OCI-LY1 (cell line): ENCODE data around the gene GPR176.

ENCODE experiments used
- H2AFZ ChIP-seq: fragments of 200-600 bp; sonication (generic), shearing (Covaris generic); 2 replicates; pipeline ENCODE4 v1.6.0; 2014; ENCODE audit warnings: antibody characterized with exemption, mild to moderate bottlenecking, low read length
- H3F3A ChIP-seq: fragments of 200-600 bp; sonication (generic), shearing (Covaris generic); 2 replicates; pipeline ENCODE4 v1.6.0; 2014; ENCODE audit warnings: mild to moderate bottlenecking, antibody characterized with exemption, low read length, moderate library complexity; ENCODE audit not compliant: insufficient read depth
- H3K27ac ChIP-seq: fragments of 200-600 bp; sonication (generic); 2 replicates; pipeline ENCODE4 v1.5.1; 2014; ENCODE audit warnings: low read length, mixed run types, mild to moderate bottlenecking, low read depth; ENCODE audit not compliant: poor library complexity, severe bottlenecking
- H3K27me3 ChIP-seq: fragments of 200-600 bp; sonication (generic); 2 replicates; pipeline ENCODE4 v1.6.0; 2014; ENCODE audit warnings: antibody characterized with exemption, mild to moderate bottlenecking, low read length, moderate library complexity; ENCODE audit not compliant: insufficient read depth
- H3K36me3 ChIP-seq: fragments of 200-600 bp; sonication (generic); 2 replicates; pipeline ENCODE4 v1.6.1; 2014; ENCODE audit warnings: mild to moderate bottlenecking, antibody characterized with exemption, low read length, moderate library complexity, mixed read lengths; ENCODE audit not compliant: insufficient read depth
- H3K4me1 ChIP-seq: fragments of 200-600 bp; sonication (generic); 2 replicates; pipeline ENCODE4 v1.5.1; 2014; ENCODE audit warnings: mild to moderate bottlenecking, low read length, moderate library complexity; ENCODE audit not compliant: insufficient read depth, severe bottlenecking
- H3K4me2 ChIP-seq: fragments of 200-600 bp; sonication (generic), shearing (Covaris generic); 2 replicates; pipeline ENCODE4 v1.6.1; 2014; ENCODE audit warnings: low read length
- H3K4me3 ChIP-seq: fragments of 200-600 bp; sonication (generic); 2 replicates; pipeline ENCODE4 v1.5.1; 2014; ENCODE audit warnings: low read length, low read depth, mild to moderate bottlenecking, mixed read lengths; ENCODE audit not compliant: poor library complexity, severe bottlenecking
- H3K79me2 ChIP-seq: fragments of 200-600 bp; shearing (Covaris generic); 2 replicates; pipeline ENCODE4 v1.6.1; 2016; ENCODE audit warnings: mixed run types, low read length, mixed read lengths; ENCODE audit not compliant: insufficient read depth
- H3K9ac ChIP-seq: fragments of 200-600 bp; sonication (generic), shearing (Covaris generic); 2 replicates; pipeline ENCODE4 v1.6.1; 2014; ENCODE audit warnings: mild to moderate bottlenecking, low read length, mixed read lengths
- H3K9me2 ChIP-seq: fragments of 200-600 bp; sonication (generic), shearing (Covaris generic); 2 replicates; pipeline ENCODE4 v1.6.1; 2014; ENCODE audit warnings: low read depth, mild to moderate bottlenecking, low read length, mixed read lengths
- H3K9me3 ChIP-seq: fragments of 200-600 bp; shearing (Covaris generic); 2 replicates; pipeline ENCODE4 v1.6.1; 2014; ENCODE audit warnings: low read length, mixed read lengths
- H4K20me1 ChIP-seq: fragments of 200-600 bp; sonication (generic), shearing (Covaris generic); 2 replicates; pipeline ENCODE4 v1.6.0; 2016; ENCODE audit warnings: mild to moderate bottlenecking, low read length; ENCODE audit not compliant: insufficient read depth
- EZH2 ChIP-seq: fragments of 200-600 bp; sonication (generic), shearing (Covaris generic); IDR thresholded peaks from 2 replicates; pipeline ENCODE4 v1.8.0; 2017; ENCODE audit warnings: borderline replicate concordance, mixed run types, mild to moderate bottlenecking, antibody characterized with exemption, low read length, moderate library complexity, mixed read lengths
- TF ChIP-seq, protein P1 (sequence below): fragments of 200-600 bp; sonication (generic), shearing (Covaris generic); IDR thresholded peaks from 2 replicates; pipeline ENCODE4 v1.5.1; 2017; ENCODE audit warnings: mild to moderate bottlenecking, antibody characterized with exemption, low read length, moderate library complexity, mixed read lengths

The GPR176 gene

DNA sequence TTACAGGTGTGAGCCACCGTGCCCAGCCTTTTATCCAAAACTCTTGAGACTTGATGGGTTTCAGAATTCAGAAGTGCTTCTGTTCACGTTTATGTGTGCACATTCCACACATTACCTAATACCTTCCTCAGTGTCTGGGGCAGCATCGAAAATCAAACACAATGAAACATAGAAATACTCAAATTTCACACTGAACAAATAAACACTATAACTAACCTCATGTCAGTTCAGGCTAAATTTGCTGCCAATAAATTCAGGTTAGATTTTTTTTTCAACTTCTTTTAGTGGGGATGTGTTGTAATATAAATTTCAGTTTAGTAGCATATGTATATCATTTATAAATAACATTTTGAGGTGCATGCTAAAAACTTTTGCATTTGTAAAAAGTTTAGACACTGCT lies 16.6 kb upstream of the GPR176 start:
- H3K9me2 ChIP-seq, result no peaks in the 10 kb centered on the region
- TF ChIP-seq, protein P1, sequence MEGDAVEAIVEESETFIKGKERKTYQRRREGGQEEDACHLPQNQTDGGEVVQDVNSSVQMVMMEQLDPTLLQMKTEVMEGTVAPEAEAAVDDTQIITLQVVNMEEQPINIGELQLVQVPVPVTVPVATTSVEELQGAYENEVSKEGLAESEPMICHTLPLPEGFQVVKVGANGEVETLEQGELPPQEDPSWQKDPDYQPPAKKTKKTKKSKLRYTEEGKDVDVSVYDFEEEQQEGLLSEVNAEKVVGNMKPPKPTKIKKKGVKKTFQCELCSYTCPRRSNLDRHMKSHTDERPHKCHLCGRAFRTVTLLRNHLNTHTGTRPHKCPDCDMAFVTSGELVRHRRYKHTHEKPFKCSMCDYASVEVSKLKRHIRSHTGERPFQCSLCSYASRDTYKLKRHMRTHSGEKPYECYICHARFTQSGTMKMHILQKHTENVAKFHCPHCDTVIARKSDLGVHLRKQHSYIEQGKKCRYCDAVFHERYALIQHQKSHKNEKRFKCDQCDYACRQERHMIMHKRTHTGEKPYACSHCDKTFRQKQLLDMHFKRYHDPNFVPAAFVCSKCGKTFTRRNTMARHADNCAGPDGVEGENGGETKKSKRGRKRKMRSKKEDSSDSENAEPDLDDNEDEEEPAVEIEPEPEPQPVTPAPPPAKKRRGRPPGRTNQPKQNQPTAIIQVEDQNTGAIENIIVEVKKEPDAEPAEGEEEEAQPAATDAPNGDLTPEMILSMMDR, result no peak
- no peak for TF ChIP-seq EZH2
- H3K4me3 ChIP-seq, result no peak overlapping the region
- peaks cover 6% of the 10 kb centered on the region; the same call in 1 of the 2 replicates for H3K79me2 ChIP-seq
- no peaks in the 10 kb centered on the region for H3F3A ChIP-seq
- peaks cover 23% of the 10 kb centered on the region; the same call in 1 of the 2 replicates for H3K36me3 ChIP-seq
- no peaks in the 10 kb centered on the region for H3K27me3 ChIP-seq
- no peaks in the 10 kb centered on the region for H4K20me1 ChIP-seq
- H3K9me3 ChIP-seq, result no peaks in the 10 kb centered on the region
- H2AFZ ChIP-seq, result no peak overlapping the region
- H3K27ac ChIP-seq, result no peak overlapping the region
- 0 out of 2 replicates have a peak overlapping the region, but pooled peaks have one; percentile 16 for H3K4me2 ChIP-seq
- H3K9ac ChIP-seq, result no peak overlapping the region
- peaks cover 50% of the 10 kb centered on the region for H3K4me1 ChIP-seq

DNA sequence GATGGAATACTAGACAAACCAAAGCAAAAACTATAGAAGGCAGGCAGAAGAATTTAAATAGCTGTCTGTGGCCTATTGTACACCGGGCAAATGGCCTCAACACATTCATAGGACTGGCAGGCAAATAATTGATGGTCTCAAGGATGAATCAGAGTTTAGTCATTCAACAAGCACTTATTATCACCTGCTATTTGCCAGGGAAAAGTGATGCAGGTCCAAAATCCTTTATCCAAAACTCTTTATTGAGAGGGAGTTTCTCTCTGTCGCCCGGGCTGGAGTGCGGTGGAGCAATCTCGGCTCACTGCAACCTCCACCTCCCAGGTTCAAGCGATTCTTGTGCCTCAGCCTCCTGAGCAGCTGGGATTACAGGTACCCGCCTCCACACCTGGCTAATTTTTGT lies 16.1 kb upstream of the GPR176 start:
- H3K4me1 ChIP-seq, result peaks cover 50% of the 10 kb centered on the region
- peaks cover 20% of the 10 kb centered on the region; the same call in 1 of the 2 replicates for H3K36me3 ChIP-seq
- no peaks in the 10 kb centered on the region for H4K20me1 ChIP-seq
- TF ChIP-seq, protein P1, result no peak
- TF ChIP-seq EZH2, result no peak
- no peaks in the 10 kb centered on the region for H3F3A ChIP-seq
- H3K9ac ChIP-seq, result no peak overlapping the region
- H3K4me3 ChIP-seq, result no peak overlapping the region
- no peaks in the 10 kb centered on the region for H3K27me3 ChIP-seq
- H3K4me2 ChIP-seq, result no peak overlapping the region
- H3K9me2 ChIP-seq, result no peaks in the 10 kb centered on the region
- no peaks in the 10 kb centered on the region for H3K9me3 ChIP-seq
- H2AFZ ChIP-seq, result no peak overlapping the region
- no peak overlapping the region for H3K27ac ChIP-seq
- H3K79me2 ChIP-seq, result peaks cover 6% of the 10 kb centered on the region; the same call in 1 of the 2 replicates

DNA sequence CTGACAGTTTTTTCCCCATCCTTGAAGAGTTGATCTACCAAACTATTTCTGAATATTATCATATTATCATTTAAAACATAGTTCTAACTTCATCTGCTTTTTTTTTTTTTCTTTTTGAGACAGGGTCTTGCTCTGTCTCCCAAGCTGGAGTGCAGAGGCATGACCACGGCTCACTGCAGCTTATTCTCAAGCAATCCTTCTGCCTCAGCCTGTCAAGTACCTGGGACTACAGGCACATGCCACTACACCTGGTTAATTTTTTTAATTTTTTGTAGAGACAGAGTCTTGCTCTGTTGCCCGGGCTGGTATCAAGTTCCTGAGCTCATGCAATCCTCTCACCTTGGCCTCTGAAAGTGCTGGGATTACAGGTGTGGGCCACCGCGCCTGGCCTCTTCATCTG lies 15.2 kb upstream of the GPR176 start:
- Histone ChIP-seq H3K27ac (peak overlapping the region; percentile 35), H3F3A (no peaks in the 10 kb centered on the region), H3K4me3 (peak overlapping the region; percentile 76), H2AFZ (no peak overlapping the region), H3K9ac (peak overlapping the region; percentile 77), H3K9me2 (no peaks in the 10 kb centered on the region), H3K27me3 (no peaks in the 10 kb centered on the region), H4K20me1 (no peaks in the 10 kb centered on the region), H3K79me2 (peaks cover 6% of the 10 kb centered on the region; the same call in 1 of the 2 replicates), H3K4me2 (peak overlapping the region; percentile 95), H3K9me3 (no peaks in the 10 kb centered on the region), H3K4me1 (peaks cover 50% of the 10 kb centered on the region), H3K36me3 (peaks cover 13% of the 10 kb centered on the region; the same call in 1 of the 2 replicates)
- TF ChIP-seq, protein P1, result no peak
- no peak for TF ChIP-seq EZH2
